HUDEP-2 (cell line): ENCODE data around the gene CDC34.

Experiments used
- DNase-seq, 76 experiments: peaks; one replicate each; lab custom pipeline; 2025; ENCODE audit not compliant: unreplicated experiment in 76 of 76; lab: John Stamatoyannopoulos, UW

The CDC34 gene

DNA sequence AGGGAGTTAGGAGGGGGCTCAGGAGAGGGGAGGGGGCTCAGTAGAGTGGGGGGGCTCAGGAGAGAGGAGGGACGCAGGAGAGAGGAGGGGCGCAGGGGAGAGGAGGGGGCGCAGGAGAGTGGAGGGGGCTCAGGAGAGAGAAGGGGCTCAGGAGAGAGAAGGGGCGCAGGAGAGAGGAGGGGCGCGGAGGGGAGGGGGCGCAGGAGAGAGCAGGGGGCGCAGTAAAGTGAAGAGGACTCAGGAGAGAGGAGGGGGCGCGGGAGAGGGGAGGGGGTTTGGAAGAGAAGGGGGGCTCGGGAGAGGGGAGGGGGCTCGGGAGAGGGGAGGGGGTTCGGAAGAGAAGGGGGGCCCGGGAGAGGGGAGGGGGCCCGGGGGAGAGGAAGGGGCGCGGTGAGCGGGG lies 34.6 kb upstream of the CDC34 start:
- no peak for DNase-seq

DNA sequence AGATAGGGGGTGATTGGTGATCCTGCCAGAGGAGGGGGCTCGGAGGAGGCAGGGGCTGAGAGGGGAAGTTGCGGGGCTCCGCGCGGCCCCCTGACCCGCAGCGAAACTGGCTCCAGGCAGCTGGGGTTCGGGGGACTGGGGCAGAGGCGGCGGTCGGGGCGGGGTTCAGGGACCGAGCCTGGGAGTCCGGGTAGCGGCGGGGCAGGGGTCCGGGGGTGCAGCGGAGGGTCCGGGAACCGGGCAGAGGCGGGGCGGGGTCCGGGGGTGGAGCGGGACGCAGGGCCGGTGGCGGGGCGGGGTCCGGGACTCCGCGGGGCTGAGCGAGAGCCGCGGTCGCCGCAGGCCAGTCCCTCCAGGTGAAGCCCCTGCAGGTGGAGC lies 34.1 kb upstream of the CDC34 start:
- DNase-seq = no peak

DNA sequence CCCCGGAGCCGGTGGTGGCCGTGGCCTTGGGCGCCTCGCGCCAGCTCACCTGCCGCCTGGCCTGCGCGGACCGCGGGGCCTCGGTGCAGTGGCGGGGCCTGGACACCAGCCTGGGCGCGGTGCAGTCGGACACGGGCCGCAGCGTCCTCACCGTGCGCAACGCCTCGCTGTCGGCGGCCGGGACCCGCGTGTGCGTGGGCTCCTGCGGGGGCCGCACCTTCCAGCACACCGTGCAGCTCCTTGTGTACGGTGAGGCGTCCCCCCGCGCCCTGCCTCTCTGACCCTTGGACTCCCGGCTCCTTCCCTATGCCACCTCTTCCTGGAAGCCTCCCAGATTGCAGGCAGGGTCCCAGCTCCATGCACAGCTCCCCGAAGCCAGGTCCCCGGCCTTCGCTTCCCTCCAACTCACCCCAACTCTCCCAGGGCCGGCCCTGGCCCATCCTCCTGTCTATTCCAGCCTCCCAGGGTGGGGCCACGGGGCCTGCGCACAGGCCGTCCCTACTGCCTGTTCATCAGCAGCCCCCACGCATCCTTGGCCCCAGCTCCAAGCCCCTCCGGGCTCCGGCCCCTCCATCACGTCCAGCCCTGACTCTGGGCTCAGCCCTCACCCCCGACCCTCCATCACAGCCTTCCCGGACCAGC lies 33.6 kb upstream of the CDC34 start:
- no peak for DNase-seq

DNA sequence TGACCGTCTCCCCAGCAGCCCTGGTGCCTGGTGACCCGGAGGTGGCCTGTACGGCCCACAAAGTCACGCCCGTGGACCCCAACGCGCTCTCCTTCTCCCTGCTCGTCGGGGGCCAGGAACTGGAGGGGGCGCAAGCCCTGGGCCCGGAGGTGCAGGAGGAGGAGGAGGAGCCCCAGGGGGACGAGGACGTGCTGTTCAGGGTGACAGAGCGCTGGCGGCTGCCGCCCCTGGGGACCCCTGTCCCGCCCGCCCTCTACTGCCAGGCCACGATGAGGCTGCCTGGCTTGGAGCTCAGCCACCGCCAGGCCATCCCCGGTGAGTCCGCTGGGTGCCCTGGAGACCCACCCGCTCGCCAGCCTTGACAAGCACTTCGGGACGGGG lies 33.1 kb upstream of the CDC34 start:
- DNase-seq = no peak

DNA sequence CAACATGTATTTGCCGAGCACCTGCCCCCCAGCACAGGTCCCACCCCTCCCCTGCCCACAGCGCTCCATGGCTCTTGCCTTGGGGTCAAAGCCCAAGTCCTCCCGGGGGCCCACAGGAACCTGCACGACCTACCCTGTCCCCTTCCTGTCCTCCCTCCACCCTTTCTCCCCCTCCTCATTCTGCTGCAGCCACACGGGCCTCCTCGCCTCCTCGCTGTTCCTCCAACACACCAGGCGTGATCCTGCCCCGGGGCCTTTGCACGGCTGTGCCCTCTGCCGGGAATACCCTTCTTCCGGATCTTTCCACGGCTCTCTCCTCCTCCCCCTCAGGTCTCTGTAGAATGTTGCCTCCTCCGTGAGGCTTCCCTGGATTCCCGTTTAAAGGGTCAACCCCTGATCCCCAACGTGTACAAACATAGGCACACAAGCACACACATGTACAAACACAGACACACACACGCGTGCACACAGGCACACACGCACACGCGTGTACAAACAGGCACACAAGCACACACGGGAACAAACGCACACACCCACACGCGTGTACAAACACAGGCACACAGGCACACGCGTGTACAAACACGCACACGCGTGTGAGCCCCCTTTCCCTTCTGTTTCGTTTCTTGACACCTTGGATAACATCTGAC lies 32.5 kb upstream of the CDC34 start:
- DNase-seq = no peak

DNA sequence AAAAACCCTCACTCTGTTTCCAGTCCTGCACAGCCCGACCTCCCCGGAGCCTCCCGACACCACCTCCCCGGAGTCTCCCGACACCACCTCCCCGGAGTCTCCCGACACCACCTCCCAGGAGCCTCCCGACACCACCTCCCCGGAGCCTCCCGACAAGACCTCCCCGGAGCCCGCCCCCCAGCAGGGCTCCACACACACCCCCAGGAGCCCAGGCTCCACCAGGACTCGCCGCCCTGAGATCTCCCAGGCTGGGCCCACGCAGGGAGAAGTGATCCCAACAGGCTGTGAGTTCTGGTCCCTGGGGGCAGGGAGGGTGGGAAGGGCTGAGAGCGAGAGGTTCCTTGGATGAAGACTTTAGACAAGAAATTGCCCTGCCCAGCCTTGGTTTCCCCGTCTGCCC lies 29.9 kb upstream of the CDC34 start:
- no peak for DNase-seq

DNA sequence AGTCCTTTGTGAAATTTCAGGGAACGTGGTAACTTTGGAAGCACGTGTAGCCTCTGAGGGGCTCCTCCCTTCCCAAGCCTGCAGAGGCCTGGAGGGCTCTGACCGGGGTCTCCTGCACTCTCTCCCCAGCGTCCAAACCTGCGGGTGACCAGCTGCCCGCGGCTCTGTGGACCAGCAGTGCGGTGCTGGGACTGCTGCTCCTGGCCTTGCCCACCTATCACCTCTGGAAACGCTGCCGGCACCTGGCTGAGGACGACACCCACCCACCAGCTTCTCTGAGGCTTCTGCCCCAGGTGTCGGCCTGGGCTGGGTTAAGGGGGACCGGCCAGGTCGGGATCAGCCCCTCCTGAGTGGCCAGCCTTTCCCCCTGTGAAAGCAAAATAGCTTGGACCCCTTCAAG lies 26.9 kb upstream of the CDC34 start:
- DNase-seq = no peak

DNA sequence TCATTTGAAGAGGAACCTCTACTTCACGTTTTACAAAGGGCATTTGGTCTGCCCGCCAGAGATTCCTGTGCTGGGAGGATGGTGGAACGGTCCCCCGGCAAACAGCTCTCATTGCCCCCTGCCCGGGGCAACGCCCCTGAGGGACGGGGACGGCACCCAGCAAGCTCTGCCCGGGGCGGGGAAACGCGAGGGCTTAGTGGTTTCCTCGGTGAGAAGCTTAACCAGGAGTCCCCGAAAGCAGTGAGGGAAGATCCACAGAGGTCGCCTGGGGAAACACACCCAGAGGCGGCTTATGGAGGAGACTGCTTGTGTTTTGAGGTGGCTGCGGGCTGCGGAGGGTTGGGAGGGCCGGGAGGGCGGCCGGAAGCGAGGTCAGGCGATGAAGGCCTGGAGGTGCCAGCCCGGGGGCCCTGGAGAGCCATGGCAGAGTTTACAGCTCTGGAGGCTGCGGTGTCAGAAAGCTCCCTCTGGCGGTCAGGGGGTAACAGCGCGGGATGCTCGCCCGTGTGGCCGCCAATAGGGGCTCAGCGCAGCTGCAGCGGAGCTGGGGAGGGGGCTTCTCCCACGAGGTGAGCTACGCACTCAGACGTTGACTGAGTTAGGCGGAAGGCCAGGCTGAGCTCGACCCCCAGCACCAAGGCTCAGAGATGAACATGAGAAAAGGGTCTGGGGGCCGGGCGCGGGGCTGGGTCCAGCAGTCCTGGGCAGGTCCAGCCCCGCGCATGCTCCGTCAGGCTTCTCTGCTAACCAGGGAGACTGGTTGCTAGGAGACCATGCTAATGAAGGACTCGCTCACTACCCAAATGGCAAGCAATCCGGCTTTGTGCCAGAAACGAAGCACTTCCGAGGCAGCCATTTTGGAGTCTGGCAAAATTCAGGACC lies 24.9 kb upstream of the CDC34 start:
- peak; percentile 90 to 100 (median 99) for DNase-seq

DNA sequence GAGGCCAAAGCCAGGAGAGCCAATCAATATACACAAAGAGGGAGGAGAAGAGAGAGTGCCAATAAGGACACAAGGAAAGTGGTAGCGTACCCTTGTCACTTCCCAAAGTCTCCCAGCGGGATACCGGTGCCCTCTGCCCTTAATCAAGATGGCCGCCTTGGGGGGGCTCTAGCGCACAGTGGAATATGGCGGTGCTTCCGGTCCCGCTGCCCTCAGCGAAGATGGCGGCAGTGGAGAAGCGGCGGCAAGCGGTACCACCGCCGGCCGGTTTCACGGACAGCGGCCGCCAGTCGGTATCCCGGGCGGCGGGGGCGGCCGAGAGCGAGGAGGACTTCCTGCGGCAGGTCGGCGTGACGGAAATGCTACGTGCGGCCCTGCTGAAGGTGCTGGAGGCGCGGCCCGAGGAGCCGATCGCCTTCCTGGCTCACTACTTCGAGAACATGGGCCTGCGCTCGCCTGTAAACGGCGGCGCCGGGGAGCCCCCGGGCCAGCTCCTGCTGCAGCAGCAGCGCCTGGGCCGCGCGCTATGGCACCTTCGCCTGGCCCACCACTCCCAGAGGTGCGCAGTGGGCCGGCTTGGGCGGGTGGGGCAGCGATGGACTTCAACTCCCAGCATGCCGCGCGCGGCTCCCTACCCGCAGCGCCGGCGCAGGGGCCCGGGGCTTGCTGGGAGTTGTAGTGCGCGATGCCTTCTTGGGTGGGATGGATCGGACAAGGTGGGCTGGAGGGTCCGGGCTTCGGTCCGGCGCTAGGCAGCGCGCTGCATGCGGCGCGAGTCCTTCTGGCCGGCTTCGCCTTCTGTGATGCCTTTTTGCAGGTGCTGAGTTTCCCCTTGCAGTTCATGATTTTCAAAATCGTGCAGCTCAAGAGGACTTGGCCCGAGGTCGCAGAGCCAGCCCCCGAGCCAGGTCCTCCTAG lies 24.0 kb upstream of the CDC34 start, which contains the start of gene TPGS1:
TPGS1 (plus strand) TSS at position 212 of the 918 bp plus-strand sequence; CDS start at position 222, 10 bp downstream.
- peak in 70 of 76 experiments; percentile 19 to 100 (median 86) for DNase-seq

DNA sequence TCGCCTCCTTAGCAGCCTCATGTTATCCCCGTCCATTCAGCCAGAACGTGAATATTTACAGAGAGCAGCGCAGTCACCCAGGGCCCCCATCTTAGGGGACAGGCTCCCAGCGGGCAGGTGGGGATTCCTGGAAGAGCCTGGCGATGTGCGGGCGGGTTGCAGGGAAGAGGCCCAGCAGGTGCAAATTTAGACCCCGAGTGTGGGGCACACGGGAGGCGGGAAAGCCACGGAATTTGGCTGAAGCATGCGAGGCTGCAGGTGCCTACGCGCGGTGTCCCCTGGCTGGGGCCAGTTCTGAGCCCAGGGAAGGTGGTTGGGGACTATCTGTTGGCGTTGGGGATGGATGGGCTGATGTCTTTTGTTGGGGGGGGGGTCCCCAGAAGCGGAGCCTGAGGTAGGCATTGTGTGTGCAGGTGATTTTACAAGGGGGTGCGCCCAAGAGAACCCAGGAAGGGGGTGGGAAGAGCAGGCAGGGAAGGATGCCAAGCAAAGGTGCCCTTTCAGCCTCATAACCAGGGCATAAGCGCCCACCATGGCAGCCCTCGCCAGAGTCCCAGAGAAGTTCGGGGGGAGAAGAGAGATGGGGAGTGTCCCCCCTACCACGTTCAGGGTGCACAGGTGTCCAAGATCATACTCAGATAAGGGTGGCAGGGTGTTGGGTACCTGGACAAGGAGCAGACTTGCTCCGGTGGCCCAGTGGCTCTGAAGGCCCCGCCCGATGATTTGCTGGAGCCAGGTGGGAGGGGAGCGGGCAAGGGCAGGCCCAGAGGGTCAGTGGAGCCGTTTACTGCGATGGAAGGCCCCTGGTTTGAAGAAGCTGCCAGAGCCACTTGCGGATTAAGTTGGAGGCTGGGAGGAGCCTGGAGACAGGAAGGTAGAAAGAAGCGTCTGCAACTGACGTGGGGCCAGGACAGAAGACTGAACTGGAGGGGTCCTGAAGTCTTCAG lies 23.1 kb upstream of the CDC34 start:
- DNase-seq = no peak

DNA sequence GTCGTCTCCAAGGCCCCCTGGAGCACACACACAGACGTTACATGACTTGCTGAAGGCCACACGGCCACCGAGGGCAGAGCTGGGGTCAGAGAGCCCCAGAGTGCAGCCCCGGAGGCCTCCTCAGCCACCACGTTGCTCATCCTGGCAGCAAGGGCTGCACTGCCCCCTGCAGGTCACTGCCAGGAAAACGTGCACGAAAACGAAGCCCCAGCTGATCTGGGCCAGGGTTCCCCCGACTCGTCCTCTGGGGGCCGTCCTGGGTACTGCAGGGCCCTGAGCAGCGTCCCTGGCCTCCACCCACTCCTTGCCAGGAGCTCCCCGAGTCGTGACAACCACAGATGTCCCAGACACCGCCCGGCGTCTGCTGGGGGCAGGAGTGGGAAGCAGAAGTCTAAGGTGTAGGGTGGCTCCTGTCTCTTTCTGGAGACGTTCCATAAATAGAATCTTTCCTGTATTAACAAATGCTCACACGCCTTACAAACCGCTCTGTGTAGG lies 20.9 kb upstream of the CDC34 start:
- DNase-seq = peak in 74 of 76 experiments; percentile 55 to 98 (median 93)

DNA sequence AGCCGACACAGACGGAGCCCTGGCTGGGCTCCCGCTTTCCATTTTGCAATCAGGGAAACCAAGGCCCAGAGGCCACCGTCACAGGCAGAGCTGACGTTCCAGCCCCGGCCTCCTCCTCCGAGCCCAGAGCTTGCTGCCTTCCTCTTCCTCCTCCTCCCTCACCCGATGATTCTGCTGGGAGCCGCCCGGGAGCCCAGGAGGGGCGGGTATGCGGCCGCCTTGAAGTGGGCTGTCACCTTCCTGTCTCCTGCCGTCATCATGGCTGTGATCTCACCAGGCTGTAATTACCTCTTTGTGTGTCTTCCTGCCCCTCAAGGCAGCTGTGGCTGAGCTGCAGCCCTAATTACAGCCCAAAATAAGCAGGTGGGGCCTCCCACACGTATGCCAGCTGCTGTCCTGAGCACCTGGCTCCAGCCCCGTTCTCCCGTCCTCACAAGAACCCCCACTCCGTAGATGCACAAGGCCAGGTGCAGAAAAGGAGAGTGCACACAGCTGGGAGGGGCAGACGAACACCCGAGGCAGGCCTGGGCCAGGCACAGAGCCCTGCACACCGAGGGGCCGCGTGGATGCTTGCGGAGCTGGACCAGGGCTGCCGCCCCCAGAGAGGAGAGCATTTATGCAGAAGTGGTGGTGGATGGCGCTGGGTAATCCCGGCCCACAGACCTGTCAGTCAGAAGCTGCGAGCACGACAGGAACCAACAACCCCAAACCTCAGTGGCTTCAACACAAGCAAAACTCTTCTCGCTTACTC lies 20.3 kb upstream of the CDC34 start:
- peak in 4 of 76 experiments; percentile 20 to 46 (median 37) for DNase-seq

DNA sequence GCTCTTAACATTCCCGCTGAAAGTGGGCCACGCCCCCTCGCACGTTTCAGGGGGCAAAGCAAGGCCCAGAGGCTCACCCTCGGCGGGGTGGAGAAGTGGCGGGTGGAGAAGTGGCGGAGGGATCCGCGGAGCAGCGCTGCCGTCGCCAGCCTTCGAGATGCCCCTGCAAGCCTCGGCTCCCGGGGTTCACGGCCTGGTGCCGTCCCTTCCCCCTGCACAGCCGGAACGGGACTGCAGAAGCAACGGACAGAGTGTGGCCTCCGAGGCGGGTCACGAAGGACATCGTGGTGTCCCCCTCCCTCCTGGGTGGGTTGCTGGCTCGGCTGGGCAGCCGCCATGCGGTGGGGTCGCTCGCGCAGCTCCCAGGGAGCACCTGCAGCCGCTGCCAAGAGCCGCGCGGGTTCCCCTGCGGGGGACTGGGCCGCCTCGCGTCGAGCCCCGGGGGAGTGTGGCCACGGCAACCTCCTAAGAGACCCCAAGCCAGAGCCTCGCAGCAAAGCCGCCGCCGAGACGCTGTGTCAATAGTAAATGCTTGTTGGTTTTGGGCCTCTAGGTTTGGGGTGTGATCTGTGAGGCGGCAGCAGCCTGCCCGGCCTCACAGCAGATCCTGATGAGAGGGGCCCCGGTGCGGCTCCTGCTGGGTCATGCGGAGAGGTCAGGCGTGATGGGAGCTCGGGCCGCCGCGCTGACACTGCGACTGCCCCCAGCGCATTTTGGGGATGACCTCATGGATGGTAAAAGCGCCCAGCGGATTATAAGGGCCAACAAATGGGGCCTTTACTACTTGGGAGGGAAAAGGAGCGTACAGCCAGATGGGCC lies 18.8 kb upstream of the CDC34 start:
- no peak for DNase-seq

DNA sequence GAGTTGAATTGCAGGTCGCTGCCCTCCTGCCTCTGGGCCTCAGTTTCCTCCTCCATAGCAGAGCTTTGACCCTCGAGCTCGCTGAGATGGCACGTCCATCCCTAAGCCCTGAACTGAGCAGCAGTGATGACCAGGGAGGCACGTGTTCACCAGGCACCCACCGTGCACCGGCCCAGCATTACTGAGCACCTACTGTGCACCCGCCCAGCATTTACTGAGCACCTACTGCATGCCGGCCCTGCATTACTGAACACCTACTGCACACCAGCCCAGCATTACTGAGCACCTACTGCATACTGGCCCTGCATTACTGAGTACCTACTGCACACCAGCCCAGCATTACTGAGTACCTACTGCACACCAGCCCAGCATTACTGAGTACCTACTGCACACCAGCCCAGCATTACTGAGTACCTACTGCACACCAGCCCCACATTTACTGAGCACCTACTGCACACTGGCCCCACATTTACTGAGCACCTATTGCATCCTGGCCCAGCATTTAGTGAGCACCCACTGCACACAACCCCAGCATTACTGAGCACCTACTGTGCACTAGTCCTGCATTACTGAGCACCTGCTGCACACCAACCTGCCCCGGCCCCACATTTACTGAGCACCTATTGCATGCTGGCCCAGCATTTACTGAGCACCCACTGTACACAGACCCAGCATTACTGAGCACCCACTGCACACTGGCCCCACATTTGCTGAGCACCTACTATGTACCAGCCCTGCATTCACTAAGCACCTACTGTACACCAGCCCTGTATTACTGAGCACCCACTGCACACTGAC lies 18.0 kb upstream of the CDC34 start:
- DNase-seq = no peak

DNA sequence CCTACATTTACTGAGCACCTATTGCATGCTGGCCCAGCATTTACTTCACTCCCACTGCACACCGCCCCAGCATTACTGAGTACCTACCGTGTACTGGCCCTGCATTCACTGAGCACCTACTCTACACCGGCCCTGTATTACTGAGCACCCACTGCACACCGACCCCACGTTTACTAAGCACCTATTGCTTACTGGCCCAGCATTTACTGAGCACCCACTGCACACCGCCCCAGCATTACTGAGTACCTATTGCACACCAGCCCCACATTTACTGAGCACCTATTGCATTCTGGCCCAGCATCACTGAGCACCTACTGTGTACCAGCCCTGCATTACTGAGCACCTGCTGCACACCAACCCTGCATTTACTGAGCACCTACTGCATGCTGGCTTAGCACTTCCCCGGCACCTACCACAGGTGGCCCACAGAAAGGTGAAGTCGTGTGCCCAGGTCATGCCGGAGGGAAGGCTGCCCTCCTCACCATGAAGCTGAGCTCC lies 17.3 kb upstream of the CDC34 start:
- no peak for DNase-seq

DNA sequence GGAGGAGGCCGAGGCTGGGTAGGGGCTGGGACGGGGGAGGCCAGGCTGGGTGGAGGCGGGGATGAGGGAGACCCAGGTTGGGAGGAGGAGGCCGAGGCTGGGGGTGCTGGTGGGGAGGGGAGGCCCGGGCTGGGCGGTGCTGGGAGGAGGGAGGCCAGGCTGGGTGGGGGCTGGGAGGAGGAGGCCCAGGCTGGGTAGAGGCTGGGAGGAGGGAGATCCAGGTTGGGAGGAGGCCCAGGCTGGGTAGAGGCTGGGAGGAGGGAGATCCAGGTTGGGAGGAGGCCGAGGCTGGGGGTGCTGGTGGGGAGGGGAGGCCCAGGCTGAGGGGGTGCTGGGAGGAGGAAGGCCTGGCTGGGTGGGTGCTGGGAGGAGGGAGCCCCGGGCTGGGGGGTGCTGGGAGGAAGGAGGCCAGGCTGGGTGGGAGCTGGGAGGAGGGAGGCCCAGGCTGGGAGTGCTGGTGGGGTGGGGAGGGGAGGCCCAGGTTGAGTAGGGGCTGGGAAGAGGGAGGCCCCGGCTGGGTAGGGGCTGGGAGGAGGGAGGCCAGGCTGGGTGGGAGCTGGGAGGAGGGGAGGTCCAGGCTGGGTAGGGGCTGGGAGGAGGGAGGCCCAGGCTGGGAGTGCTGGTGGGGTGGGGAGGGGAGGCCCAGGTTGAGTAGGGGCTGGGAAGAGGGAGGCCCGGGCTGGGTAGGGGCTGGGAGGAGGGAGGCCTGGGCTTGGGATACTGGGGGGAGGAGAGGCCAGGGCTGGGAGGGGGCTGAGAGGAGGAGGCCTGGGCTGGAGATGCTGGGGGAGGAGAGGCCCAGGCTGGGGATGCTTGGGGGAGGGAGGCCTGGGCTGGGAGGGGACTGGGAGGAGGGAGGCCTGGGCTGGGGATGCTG lies 13.6 kb upstream of the CDC34 start:
- DNase-seq = peak in 12 of 76 experiments; percentile 23 to 71 (median 39)
